LoVo (cell line): ENCODE results near the gene INA.
A peak's percentile ranks its signal among the peaks of the same experiment; 100 is the strongest.

Experiments
- DNase-seq: peaks from one replicate; pipeline ENCODE4 v3.0.0-alpha.2; 2016; ENCODE audit warnings: low spot score

The INA gene

DNA sequence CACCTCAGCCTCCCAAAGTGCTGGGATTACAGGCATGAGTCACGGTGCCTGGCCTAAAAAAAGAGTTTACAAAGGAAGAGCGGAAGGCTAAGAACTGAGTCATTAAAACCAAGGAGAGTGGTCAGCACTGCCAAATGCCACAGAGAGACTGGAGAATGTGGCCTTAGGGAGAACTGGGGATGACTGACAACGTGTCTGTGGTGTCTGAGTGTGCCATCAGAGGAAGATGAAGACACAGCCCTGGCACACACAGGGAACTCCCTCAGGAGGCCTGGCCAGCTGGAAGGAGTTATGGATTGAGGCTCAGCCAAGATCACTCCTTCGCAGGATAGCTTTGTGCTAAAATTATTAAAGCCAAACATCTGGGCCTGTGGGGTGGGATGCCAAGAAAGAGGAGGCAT lies 3.9 kb upstream of the INA start:
- DNase-seq: peak; percentile 74

DNA sequence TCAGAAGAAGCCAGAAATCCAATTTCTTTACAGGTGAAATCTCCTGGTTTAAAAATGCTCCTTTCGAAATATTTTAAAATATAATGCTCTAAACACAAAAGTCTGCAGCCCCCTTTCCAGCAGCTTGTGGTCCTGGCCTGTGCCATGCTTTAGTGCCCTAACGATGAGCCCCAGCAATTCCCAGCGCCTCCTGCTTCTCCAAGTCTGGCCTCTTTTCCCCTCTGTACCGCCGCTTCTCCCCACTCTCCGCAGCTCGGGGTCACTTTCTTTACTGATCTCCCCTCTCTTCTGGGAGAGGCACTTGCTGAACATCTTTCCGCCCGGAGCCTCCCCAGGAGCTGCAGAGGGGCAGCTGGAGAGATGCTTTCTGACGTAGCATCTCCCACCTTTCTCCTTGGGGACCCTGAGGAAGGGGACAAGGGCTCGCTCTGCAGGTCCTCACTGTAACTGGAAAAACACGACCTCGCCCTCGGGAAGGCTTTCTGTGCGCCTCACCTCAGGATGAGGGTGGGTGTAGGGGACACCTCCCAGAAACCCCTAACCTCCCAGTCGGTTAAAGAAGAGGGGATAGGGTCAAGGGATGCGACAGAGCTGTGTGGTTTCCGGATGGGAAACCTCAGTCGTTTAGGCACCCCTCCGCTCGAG lies 565 bp upstream of the INA start:
- DNase-seq: no peak

DNA sequence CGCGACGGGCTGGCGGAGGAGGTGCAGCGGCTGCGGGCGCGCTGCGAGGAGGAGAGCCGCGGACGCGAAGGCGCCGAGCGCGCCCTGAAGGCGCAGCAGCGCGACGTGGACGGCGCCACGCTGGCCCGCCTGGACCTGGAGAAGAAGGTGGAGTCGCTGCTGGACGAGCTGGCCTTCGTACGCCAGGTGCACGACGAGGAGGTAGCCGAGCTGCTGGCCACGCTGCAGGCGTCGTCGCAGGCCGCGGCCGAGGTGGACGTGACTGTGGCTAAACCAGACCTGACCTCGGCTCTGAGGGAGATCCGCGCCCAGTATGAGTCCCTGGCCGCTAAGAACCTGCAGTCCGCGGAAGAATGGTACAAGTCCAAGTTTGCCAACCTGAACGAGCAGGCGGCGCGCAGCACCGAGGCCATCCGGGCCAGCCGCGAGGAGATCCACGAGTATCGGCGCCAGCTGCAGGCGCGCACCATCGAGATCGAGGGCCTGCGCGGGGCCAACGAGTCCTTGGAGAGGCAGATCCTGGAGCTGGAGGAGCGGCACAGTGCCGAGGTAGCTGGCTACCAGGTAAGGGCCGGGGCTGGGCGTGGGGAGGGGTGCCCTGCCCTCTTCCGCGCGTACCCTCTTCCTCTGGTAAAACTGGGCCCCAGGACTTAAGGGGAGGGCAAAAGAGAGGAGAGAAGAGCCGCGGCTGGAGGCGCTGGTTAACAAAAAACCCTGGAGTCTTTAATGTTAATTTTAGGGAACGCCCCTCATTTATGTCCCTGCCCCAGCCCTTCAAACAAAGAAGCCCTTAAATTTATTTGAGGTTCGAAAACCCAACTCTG lies 987 bp downstream of the INA start:
- DNase-seq: no peak

DNA sequence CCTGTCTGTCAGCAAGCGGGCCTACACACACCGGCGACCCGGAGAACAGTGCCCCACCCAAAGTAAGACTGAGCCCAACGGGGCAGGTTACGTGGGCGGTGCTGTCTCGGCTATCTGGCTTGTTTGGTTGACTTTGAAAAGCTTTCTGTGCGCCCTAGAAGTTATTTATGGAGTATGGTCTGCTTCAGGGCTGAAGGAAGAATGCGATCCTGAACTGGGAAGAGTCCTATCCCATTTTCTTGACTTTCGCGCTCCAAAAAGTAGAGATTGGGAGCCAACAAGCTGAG lies 1.5 kb downstream of the INA start:
- DNase-seq: no peak

DNA sequence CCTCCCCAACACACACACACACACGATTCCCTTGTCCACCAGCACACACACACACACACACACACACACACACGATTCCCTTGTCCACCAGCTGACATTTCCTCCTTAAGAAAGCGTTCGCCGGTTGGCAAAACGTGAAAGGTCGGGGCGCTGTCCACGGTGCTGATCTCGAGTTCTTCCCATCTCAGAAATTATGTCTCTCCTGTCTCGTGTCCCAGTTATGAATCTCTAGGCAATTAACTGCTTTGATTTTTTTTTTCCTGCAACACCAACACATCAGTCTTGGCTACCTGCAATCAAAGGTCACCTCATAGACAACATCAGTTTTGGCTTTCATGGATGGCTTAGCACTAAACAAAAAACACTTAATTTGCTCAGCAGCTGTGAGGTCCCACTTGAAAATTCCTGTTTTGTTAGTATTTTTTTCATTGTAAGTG lies 1.9 kb downstream of the INA start:
- DNase-seq: peak; percentile 50

DNA sequence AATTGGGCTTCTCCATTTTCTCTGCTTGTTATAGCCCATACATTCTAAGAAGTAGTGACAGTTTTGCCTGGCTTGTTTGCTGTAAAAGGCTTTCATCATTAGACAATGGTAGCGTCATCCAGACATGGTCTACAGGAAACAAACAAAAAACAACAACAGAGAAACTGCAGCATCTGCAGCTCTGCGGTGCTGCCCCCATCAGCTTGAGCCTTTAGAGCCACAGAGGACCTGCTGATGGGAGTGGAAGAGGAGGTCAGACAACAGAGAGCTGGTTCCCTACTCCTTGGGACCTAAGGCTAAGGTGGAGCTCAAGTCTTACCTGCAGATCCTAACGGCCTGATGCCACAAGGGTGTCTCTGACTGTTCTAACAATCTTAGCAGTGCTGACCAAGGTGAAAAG lies 3.1 kb downstream of the INA start:
- no peak for DNase-seq

DNA sequence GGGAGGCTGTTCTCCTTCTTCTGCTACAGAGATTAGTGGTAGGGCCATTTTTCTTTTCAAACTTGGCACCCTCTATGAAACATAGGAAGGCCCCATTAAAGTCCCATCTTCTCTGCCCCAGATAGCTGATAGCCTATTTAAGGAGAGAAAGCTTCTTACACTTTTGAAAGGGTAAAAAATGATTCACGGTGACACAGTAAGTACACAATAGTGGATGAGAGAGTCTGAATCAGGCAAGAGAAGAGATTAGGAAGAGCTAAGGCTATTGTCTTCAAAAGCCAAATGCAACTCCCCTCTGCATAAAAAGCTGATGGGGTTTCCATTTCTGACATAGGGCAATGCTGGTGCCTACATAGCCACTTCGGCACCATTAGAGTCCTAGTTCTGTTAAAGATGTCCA lies 3.6 kb downstream of the INA start:
- no peak for DNase-seq

DNA sequence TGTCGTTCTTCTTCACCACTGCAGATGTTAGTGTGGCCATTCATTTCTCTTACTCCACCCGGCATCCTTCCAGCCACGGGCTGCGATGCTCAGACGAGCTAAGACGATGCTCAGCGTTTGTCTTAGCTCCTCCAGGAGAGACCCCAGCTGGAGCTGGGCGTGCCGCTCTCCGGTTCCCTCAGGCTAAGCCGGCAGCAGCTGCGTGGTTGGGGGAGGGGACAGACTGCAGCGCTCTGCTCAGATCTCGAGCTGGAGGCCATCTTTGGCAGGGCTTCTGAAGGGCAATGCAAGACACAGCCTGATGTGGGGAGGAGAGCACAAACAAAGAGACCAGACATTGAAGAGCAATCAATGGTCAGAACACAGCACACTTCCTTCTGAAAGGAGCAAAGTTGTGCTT lies 4.8 kb downstream of the INA start:
- no peak for DNase-seq

DNA sequence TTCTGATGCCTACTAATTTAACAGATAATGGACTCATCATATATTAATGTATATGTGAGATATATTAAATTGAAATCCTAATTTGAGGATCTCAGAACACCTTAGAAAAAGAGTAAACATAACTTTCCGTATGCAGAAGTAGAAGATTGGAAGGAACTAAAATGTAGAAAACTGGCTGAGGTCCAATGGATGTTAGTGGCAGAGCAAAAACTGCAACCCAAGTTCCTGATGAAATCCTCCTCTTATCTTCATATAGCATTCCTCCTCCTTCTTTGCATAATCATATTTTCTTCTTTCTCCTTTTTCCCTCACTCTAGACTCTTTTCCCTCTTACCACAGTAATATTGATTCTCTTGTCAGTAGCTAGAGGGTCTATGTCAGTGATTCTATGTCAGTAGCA lies 6.0 kb downstream of the INA start:
- DNase-seq: no peak

DNA sequence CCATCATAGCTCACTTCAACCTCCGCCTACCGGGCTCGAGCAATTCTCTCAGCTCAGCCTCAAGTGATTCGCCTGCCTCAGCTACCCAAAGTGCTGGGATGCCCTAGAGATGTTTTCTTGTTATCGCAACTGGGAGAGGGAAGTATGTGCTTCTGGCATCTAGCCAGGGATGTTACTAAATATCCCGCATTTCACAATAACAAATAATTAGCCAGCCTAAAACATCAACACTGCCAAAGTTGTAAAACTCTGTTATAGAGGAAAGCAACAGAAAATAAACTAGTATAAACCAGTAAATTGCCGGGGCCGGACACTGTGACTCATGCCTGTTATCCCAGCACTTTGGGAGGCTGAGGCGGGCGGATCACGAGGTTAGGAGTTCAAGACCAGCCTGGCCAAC lies 7.2 kb downstream of the INA start:
- DNase-seq: peak; percentile 68

DNA sequence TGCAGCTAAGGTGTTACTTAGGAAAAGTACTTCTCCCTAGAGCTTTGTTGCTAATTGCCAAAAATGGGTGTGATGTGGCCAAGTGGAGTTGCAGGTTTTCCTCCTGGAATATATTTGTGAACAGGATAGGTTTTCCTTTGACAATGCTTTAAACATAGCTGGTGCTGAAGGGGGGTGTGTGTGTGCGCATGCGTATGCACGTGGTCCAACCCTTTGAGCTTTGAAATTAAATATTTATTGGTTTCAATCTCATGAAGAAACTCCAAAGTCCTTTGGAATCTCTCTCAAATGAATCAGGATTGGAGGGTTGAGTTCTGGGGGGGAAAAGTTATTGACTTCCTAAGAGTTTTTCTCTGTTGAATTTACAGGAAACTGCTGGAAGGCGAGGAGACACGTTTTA lies 11.1 kb downstream of the INA start:
- no peak for DNase-seq

DNA sequence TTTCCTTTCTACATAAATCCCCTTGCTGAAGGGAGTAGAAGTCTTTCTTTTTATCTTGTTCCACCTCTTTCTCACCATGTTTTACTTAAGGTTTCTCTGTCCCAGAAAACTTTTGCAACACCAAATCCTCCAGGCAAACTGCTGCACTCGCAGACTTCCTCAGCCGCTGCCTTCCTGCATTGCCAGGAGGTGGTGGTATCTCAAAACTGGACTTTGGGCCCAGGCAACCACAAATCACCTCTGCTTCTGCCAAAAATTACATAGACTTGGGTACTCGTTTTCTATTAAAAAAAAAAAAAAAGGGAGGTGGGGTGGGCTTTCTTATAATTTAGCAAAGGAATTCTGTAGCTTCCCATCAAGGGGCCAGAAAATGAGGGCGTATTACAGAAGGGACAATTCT lies 14.7 kb downstream of the INA start:
- DNase-seq: no peak

DNA sequence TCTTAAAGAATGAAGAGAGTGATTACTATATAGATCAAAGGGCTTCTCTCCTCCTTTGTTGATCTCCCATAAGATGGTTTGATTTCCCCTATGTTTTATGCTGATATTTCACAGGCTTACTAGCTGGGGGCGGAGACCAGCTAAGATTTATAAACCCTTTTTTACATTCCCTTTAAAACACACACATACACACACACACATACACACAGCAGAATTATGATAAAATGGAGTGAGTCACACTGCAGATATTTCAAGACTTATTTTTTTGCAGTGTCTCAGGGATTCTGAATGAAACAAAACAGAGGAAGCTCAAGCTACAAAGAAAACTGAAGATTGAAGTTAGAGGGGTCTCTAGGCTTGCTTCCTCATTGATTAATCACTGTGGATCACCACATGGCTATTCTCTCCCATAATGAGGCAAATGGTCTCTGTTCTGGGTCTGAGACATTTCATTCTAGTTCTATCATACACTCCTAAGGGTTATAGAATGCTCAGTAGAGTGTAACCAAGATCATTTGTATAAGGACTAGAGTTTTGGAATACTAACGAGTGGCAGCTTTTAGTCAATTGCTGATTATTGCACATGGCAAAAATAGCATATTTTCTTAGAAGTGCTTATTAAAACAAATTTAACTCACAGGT lies 18.6 kb downstream of the INA start:
- no peak for DNase-seq

DNA sequence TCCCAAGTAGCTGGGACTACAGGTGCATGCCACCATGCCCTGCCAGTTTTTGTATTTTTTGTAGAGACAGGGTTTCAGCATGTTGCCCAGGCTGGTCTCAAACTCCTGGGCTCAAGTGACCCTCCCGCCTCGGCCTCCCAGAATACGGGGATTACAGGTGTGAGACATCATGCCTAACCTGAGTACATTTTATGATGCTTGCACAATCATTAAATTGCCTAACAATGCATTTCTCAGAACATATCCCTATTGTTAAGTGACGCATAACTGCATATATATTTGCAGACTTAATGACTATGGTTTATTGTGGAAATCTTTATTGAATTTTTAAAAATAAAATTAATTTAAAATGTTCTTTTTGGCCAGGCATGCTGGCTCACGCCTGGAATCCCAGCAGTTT lies 30.7 kb downstream of the INA start:
- no peak for DNase-seq

DNA sequence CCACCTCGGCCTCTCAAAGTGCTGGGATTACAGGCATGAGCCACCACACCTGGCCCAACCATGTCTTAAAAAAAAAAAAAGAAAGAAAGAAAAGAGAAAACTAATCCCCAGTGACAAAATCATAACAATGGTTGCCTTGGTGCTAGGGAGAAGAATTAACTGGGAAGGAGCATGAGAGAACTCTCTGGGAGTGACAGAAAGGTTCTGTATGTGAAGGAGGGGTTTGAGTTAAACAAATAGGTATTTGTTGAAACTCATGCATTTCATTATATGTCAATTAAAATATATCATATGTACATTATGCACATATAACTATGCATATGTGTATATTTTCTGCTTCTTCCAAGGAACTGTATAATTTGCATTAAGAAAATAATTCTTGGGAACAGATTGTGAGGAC lies 33.3 kb downstream of the INA start:
- no peak for DNase-seq

DNA sequence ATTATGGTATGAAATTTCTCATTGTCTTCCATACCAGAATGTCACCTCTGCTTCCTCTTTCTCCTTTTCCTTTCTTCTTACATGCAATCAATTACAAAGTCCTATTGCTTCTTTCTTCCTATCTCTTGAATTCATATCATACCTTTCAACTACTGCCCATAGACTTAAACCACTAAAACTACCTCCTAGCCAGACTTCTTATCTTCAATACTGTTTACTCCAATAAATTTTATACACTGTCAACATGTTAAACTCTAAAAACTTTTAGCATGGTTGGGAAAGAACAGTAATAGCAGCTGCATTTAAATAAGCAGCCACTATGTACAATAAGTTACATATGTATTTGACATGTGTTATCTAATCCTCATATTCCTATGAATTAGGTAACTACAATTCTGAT lies 39.1 kb downstream of the INA start:
- no peak for DNase-seq

DNA sequence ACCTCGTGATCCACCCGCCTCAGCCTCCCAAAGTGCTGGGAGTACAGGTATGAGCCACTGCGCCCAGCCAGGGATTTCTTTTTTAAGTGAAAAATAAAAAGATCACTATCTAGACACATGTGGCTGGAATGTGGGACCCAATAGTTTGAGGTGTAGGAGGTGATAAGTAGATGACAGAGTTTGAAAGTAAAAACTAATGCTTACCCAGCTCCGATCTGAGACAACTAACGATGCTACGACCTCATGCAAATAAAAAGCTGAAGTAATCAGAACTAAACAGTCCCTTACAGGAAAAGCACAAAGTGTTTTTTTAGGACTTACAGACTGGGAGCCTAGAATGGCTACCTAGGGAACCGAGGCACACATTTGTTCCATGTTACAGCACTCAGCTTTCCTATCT lies 51.0 kb downstream of the INA start:
- no peak for DNase-seq

DNA sequence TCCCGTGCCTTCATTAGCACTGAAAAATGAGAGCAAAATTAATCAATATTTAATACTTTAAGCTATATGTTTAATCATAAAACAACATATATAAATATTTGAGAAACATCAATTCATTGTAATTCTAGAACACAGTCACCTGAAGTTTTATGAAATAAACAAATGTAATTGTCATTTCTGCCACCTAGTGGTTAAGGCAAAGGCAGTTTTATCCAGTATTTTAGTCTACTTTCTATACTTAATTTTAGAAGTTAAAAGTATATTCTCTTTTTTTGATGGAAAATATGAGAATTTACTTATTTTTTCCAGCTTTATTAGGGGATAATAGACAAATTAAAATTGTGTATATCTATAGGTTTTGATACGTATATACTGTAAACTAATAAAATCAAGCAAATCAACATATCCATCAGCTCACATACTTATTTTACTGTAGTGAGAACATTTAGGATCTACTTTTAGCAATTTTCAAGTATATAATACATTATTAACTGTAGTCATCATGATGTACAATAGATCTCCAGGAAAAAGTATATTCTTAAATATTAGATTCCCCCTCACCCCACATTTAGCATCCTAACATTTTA lies 57.1 kb downstream of the INA start:
- DNase-seq: peak; percentile 41

DNA sequence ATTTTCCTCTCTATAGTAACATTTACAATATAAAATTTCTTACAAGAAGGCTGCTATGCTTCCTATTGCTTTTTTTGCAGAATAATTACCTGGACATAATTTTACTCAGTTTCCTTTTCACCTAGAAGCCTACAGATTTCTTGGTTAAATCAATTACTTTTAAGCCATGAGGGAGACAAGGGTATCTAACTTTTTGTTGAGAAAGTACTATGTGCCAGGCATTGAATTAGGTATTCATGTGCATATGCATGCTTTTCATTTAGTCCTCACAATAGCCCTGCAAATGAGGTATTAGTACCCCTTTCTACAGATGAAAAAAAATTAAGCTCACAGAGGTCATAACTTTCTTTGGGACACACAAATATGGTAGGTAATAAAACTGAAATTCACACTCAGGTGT lies 57.6 kb downstream of the INA start:
- DNase-seq: no peak

DNA sequence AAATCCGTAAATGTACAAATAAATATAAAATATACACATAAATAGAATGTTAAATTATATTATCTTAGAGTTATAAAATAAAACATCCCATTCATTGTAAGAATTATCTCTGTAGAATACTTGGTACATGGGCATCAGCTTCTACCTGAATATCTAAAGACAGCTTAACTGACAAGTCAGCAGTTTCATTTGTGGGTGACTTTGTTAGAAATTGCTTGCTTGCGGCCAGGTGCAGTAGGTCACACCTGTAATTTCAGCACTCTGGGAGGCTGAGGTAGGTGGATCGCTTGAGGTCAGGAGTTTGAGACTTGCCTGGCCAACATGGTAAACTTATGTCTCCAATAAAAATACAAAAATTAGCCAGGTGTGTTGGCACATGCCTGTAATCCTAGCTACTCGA lies 59.4 kb downstream of the INA start:
- DNase-seq: no peak
